GM21723 (cell line): ENCODE results near the gene UPF2.
A peak's percentile ranks its signal among the peaks of the same experiment; 100 is the strongest.
"Not testable (repeated sequence)": the region's sequence is repeated elsewhere in the genome, so short reads cannot be mapped to it uniquely, and the experiment has no call there.

Experiments used
- ATAC-seq: cut with Tn5 transposase; IDR thresholded peaks from one replicate; pipeline ENCODE4 v1.9.1; 2021; ENCODE audit warnings: mild to moderate bottlenecking, moderate library complexity; ENCODE audit not compliant: unreplicated experiment

UPF2 gene, protein sequence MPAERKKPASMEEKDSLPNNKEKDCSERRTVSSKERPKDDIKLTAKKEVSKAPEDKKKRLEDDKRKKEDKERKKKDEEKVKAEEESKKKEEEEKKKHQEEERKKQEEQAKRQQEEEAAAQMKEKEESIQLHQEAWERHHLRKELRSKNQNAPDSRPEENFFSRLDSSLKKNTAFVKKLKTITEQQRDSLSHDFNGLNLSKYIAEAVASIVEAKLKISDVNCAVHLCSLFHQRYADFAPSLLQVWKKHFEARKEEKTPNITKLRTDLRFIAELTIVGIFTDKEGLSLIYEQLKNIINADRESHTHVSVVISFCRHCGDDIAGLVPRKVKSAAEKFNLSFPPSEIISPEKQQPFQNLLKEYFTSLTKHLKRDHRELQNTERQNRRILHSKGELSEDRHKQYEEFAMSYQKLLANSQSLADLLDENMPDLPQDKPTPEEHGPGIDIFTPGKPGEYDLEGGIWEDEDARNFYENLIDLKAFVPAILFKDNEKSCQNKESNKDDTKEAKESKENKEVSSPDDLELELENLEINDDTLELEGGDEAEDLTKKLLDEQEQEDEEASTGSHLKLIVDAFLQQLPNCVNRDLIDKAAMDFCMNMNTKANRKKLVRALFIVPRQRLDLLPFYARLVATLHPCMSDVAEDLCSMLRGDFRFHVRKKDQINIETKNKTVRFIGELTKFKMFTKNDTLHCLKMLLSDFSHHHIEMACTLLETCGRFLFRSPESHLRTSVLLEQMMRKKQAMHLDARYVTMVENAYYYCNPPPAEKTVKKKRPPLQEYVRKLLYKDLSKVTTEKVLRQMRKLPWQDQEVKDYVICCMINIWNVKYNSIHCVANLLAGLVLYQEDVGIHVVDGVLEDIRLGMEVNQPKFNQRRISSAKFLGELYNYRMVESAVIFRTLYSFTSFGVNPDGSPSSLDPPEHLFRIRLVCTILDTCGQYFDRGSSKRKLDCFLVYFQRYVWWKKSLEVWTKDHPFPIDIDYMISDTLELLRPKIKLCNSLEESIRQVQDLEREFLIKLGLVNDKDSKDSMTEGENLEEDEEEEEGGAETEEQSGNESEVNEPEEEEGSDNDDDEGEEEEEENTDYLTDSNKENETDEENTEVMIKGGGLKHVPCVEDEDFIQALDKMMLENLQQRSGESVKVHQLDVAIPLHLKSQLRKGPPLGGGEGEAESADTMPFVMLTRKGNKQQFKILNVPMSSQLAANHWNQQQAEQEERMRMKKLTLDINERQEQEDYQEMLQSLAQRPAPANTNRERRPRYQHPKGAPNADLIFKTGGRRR

DNA sequence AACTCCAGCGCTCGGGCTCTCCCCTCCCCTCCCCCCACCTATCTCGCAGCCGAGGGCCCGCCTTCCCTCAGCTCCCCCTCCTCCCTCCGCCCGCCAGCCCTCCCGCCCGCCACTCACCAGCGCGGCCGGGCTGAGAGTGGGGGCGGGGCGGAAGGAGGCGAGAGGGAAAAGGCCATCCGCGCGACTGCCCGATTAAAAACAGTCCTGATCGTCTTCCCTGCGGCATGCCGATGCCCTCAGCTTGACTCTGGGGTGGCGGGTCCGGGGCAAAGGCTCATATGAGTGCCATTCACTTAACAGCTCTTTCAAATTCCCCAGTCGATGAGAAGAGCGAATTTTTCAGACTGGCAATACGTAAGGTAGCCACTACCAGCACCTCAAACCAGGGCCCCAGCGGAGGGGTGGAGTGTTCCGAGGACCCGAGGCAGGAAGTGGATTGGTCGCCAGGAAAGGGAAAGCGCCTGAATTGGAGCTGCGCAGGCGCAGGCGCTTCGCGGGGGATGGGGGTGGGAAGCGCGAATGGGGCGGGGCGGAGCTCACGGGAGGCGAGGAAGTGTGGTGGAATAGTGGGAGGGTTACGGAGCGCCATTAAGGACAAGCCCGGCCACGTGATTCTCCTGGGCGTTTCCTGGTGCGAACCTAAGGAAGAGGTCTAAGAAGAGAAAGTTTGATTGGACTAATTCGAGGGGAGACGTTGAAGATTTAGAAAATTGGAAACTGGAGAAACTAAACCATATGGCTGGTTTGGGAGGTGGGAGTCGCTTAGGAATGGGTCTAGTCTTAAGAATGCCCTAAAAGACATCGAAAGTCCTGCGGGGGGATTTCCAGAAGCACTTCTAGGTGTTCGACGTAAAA, at the start of gene UPF2:
UPF2 (minus strand) TSS at position 13 of the 855 bp plus-strand sequence. CDS start 7,386 bp downstream, outside the sequence.
- ATAC-seq = peak; percentile 60

DNA sequence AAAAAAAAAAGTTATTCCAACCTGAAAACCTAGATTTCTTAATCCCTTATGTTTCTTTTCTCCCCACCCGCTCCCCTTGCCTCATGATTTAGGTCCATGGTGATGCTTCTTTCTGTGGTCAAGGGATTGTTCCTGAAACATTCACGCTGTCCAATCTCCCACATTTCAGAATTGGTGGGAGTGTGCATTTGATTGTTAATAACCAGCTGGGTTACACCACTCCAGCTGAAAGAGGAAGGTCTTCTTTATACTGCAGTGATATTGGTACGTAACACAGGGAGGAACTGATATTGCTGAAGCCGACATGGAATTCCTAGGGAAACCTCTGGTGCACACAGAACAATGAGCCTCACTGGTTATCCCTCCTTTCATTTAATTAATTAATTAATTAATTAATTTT, 48.8 kb upstream of the UPF2 start:
- ATAC-seq = no peak

DNA sequence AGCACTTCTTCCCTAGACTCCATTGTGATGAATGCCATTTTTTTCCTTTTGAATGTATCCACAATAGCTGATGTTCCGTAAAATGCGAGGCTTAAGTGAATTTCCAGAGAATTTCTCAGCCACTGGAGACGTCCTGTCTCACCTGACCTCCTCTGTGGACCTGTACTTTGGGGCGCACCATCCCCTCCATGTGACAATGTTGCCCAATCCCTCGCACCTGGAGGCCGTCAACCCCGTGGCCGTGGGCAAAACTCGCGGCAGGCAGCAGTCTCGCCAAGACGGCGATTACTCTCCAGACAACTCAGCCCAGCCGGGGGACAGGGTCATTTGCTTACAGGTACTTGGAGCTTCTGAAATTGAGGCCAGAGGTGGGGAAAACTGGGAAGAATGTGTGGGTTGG, 46.3 kb upstream of the UPF2 start:
- no peak for ATAC-seq

DNA sequence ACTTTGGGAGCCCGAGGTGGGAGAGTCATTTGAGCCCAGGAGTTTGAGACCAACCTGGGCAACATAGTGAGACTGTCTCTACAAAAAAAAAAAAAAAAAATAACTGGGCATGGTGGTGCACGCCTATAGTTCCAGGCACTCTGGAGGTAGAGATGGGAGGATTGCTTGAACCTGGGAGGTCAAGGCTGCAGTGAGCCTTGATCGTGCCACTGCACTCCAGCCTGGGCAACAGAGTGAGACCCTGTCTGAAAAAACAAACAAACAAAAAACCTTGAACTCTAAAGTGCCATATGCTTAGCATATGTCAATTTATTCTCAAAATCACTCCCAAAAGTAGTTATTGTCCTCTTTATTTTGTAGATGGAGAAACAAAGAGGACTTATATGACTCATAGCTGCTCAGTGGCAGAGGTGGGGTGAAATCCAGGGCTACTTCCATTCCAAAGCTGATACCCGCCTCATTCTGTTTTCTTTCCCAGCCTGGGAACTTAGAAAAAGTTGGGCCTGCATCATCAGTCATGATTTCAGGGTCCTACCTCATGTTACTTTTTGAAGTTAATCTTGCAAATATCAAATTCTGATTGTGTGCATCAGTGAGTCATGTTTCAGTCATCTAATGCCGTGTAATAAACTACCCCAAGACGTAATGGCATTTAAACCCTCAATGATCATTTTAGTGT, 39.4 kb upstream of the UPF2 start:
- ATAC-seq = no peak

DNA sequence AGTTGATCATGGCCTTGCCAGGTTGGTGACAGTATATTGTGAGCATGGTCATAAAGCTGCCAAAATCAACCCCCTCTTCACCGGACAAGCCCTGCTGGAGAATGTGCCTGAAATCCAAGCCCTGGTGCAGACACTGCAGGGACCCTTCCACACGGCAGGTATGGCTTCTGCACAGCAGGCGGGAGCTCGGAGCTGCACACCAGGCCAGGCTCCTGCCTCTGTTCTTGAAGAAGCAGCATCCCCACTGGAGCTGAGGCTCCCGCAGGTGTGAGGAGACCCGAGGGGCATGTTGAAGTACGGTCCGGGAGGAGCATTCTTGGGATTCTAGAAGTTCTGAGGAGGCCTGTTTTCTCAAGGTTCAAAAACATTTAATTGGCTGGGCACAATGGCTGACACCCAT, 38.9 kb upstream of the UPF2 start:
- no peak for ATAC-seq

DNA sequence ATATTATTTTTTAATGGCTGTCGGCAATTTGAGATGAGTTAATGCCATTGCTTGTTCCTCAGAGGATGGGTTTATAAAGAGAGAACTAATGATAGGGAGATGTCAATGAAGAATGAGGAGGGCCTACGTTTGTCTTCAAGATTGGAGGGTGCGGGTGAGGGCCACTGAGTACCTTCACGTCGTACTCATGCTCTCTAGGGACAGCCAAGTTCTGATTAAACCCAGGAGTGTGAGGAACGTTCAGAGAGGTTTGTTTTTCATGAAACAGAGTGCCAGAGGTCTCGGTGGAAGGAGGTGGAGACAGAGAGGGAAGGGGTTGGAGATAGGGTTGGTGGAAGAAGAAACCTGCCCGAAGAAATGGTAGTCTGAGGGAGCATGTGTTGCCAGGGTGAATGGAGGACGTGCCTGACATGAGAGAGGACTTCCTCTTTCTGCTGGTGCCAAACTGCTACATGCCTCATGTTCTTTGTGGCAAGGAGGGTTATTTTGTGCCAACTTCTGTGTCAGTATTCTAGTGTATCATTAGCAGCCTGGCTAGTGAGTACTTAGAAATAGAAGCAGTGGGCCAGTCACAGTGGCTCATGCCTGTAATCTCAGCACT, 35.1 kb upstream of the UPF2 start:
- ATAC-seq = no peak

DNA sequence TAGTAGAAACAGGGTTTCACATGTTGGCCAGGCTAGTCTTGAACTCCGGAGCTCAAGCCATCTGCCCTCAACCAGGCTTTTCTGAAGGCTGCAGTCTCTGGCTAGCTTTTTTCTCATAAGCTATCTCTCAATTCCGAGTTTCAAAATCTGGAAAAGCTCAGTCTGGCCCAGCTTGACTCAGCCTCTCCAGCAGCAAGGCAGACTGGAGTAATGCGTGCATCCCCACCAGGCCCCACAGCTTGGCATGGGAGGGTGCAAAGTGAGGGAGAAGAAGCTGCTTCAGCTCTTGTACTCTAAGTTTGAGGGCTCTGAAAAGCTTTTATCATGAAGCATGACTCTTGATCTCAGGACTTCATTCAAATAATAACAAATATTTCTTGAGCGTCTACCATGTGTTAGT, 30.9 kb upstream of the UPF2 start:
- no peak for ATAC-seq

DNA sequence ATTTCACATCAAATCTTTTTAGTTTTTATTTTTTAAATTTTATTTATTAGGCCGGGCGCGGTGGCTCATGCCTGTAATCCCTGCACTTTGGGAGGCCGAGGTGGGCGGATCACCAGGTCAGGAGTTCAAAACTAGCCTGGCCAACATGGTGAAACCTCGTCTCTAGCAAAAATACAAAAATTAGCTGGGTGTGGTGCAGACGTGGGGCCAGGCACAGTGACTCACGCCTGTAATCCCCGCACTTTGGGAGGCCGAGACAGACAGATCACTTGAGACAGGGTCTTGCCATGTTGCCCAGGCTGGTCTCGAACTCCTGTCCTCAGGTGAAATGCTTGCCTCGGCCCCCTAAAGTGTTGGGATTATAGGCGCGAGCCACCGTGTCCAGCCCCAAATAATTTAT, 28.8 kb upstream of the UPF2 start:
- ATAC-seq = not testable (repeated sequence)

DNA sequence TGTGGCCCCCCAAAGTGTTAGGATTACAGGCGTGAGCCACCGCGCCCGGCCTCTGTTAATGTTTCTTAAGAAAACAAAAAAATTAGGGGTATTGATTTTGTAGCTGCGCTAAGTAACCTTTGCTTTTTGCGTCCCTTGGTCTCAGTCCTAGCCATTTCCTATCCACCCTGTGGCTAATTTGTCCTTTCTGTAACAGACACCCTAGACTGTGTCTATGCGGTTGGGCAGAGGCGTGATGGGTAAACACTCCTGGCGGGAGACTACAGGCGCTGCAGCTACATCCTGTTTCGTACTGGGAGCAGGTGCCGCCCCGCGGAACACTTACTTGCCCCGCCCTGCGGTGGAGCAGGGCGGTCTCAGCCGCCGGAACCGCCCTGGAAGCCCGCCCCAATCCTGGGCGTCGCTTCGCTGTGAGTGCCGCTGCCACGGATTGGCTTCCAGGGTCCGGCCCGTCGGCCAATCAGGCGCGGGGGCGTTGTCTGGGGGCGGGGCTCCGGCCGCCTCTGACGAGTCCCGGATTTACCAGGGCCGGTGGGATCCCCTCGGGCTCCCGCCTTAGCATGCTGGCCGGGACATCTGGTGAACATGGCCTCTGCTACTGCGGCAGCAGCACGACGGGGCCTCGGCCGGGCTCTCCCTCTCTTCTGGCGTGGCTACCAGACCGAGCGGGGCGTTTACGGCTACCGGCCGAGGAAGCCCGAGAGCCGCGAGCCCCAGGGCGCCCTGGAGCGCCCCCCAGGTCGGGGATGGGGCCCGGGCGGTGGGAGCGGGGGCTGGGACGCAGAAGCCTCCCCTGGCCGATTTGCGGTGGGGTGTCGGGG, 26.1 kb upstream of the UPF2 start, which contains the start of gene DHTKD1:
DHTKD1 (plus strand) TSS at position 506 of the 821 bp plus-strand sequence; CDS start at position 586, 80 bp downstream.
- peak; percentile 95 for ATAC-seq

DNA sequence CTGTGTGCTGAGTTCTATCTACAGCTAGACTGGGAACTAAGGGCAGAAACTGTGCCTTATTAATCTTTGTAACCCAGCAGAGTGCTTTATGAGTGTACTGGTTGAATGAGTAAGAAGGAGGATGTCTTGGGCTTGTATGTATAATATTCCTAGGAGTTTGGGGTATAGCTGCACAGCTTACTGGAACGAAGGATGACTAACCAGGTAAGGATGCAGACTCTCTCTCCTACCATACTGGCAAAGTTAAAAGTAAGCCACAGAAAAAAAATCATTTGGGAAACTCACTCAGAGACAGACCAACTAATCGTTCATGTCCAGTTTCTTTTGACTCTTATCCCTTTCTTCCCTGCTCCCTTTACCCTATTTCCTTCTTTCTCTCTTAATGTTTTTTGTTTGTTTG, 24.7 kb upstream of the UPF2 start:
- ATAC-seq = no peak

DNA sequence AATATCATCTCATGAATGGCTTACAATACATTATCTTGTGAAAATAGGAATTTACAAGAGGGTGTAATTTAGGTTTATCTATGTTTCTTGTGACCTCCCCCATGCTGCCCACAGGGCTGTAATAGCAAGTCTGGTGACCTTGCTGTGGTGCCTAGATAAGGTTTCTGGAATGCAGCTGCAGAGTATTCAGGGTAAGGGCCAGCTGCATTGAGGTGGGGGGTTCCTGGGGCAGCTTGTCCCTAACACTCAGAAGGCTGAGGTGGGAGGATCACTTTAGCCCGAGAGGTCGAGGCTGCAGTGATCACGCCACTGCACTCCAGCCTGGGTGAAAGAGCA, 20.8 kb upstream of the UPF2 start:
- no peak for ATAC-seq

DNA sequence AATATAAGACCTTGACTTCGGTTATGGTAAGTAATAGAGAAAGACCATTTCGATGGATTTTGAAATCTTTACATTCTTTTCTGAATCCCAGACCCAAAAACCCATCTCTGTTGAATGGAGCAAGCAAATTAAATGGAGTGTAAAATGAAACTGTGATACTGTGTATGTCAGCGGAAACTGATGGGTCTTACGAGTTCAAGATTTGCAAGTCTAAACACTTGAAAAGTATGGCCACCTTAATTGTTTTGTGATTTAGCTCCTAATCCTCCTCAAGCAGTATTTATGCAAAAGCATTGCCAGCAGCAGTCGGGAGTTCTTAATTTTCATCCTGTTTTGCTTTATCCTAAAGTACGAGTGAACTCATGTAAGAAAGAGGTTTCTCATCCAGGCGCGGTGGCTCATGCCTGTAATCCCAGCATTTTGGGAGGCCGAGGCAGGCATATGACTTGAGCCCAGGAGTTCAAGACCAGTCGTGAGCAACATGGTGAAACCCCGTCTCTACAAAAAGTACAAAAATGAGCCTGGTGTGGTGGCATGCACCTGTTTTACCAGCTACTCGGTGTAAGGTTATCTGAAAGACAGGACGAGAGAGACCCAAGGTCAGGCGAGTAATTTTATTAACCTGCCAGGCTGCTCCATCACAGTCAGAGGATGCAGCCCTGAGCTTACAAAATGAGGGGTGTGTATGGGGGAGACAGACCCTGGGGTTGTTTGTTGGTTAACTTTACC, 20.3 kb upstream of the UPF2 start:
- ATAC-seq = no peak

DNA sequence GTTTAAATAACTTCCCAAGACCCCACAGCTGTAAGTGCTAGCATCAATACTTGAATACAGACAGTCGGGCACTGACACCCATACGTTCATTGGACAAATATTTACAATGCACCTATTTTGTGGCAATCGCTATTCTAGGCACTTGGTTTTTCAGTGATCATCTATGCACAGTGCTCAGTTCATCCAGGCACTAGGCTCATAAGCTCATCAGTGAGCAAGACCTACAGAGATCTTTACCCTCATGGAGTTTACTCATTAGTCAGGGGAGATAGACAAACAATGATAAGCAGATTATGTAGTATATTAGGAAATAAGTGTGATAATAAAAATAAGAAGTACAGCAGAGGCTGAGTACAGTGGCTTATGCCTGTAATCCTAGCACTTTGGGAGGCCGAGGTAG, 18.5 kb upstream of the UPF2 start:
- no peak for ATAC-seq

DNA sequence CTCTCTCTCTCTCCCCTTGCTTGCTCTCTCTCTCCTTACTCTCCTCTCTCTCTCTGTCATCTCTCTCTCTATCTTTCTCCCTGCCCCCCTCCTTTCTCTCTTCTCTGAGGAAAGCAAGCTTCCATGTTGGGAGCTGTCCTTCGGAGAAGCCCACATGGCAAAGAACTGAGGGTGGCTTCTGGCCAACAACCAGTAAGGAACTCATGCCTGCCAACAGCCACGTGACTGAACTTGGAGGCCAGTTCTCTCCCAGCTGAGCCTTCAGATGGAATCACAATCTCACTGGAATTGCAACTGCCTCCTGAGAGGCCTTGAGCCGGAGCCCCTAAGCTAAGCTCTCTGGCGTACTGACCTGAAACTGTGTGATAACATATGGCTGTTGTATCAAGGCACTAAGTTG, 14.1 kb upstream of the UPF2 start:
- ATAC-seq = no peak

DNA sequence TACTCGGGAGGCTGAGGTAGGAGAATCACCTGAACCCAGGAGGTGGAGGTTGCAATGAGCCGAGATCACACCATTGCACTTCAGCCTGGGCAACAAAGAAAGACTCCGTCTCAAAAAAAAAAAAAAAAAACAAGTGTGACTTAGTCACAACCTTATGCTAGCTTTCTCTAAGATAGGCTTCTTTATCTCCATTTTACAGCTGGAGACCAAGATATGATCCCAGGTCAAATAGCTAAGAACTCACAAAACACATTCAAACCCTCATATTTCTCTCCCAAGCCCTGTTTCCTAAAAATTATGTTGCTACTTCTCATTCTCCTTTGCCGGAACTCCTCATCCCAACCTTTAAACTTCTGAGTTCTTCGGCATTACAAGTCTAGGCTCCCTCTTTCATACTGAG, 13.1 kb upstream of the UPF2 start:
- ATAC-seq = no peak

DNA sequence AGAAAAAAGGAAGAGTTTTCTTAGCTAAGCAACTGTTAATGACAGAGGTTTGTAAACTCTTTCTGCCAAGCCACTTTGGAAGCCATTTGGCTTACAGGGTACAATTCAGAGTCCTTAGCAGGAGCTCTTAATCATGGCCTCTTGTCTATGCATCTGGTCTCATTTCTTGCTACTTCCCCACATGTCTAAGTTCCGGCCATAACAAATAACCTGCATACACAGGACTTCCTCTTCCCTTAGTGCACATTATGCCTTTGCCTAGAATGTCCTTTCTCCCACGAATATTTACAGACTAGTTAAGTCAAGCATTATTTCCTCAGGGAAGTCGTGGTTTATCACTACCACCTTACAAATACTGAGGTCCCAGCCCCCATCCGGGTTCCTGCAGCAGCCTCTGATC, 8.6 kb upstream of the UPF2 start:
- ATAC-seq = no peak

DNA sequence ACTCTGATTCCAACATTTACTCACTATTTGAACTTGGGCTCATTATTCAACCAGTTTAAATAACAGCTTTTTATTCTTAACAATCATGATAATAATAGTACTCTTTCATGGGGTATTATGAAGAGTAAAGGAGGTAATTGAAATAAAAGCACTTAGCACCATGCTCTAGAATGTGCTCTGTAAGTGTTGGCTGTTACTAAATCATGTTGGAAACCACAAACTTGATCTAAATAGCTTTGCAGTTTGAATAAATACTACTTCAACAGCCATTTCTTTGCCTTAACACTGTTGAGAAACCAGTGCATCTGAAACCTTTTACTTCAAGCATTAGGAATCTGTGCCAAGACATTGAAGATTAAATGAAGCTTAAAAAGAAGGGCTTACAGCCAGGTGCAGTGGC, 7.9 kb upstream of the UPF2 start:
- no peak for ATAC-seq

DNA sequence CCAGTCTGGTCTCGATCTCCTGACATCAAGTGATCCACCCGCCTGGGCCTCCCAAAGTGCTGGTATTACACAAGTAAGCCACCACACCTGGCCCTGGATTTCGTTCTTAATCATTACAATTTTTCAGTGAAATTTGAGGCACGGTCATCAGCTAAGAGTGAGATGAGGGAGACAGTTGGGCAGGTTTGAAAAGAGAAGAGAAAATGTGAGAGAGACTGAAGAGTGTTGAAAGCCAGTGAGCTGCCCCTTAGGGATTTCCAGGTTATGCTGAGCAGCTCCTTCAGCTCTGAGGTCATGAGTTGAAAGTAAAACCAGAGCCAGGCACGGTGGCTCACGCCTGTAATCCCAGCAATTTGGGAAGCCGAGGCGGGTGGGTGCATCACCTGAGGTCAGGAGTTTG, 5.9 kb upstream of the UPF2 start:
- ATAC-seq = peak; percentile 37
